ENCODE results near the gene NSUN7. TPM values are rescaled to one million over a fixed set of nuclear protein-coding genes. Genes with fewer than 3 reads are reported as not detected.

NSUN7 gene
- total RNA-seq, 6 experiments from 2014 or later = 0.18 to 0.61 (median 0.36) TPM

- WGBS (ENCODE audit: insufficient coverage, low coverage, low lambda C conversion rate, missing lambda C conversion rate) = 91% methylated on average over 8 of the region's 18 CpGs
- Histone ChIP-seq H3K27ac (no peak overlapping the region), H3K27me3 (no peaks in the 10 kb centered on the region), H3K4me1 (no peaks in the 10 kb centered on the region), H3K9me3 (no peaks in the 10 kb centered on the region), H3K4me3 (no peak overlapping the region), H3K36me3 (peaks cover 0 to 3% (median 0%) of the 10 kb centered on the region in 4 donors)
- TF ChIP-seq POLR2A (IDR thresholded peaks at IDR 0.05) (no peak), CTCF (IDR thresholded peaks at IDR 0.05) (no peak)
- DNase-seq = no peak
- no peak for ATAC-seq
- intact Hi-C loops (cut with DNase I) = no loop called here
These were observed 81.6 kb downstream of the NSUN7 start for GRCh38 chr4:40831146-40831907.

- Histone ChIP-seq H3K36me3 (peaks cover 0 to 3% (median 0%) of the 10 kb centered on the region in 4 donors), H3K4me1 (no peaks in the 10 kb centered on the region), H3K27me3 (no peaks in the 10 kb centered on the region), H3K9me3 (no peaks in the 10 kb centered on the region), H3K4me3 (no peak overlapping the region), H3K27ac (no peak overlapping the region)
- intact Hi-C loops (cut with DNase I) = no loop called here
- WGBS (ENCODE audit: insufficient coverage, low coverage, low lambda C conversion rate, missing lambda C conversion rate) = 55% methylated on average over 4 of the region's 11 CpGs
- ATAC-seq = no peak
- no peak for DNase-seq
- no peak for TF ChIP-seq CTCF (IDR thresholded peaks at IDR 0.05)
- no peak for TF ChIP-seq POLR2A (IDR thresholded peaks at IDR 0.05)
These were observed 82.4 kb downstream of the NSUN7 start for GRCh38 chr4:40832175-40832574.

DNA sequence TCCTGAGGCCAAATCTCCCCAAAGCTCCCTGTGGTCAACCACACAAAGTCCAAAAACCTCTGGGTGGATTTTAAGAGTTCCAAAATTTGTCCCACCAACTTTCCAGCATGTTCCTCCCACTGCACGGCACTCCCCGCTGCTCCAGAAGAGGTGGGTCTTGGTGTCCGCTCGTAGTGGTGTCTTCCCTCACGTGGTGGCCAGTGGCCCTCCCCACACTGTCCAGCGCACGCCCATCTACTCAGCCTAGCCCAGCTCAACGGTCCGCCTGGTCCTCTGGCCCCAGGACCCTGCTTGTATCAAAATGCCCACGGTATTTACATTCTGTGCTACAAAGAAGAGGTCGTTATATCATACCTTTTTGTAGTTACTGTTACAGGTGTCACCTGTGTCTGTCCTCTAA is 83.5 kb downstream of the NSUN7 start:
- DNase-seq = no peak
- TF ChIP-seq CTCF (IDR thresholded peaks at IDR 0.05) (no peak), POLR2A (IDR thresholded peaks at IDR 0.05) (no peak)
- intact Hi-C loops (cut with DNase I) = no loop called here
- Histone ChIP-seq H3K9me3 (no peaks in the 10 kb centered on the region), H3K4me1 (no peaks in the 10 kb centered on the region), H3K36me3 (peaks cover 0 to 3% (median 0%) of the 10 kb centered on the region in 4 donors), H3K27me3 (no peaks in the 10 kb centered on the region), H3K27ac (no peak overlapping the region), H3K4me3 (no peak overlapping the region)
- 96% methylated on average over 9 of the region's 11 CpGs for WGBS (ENCODE audit: insufficient coverage, low coverage, low lambda C conversion rate, missing lambda C conversion rate)
- ATAC-seq = no peak

- Histone ChIP-seq H3K27ac (no peak overlapping the region), H3K4me1 (no peaks in the 10 kb centered on the region), H3K27me3 (no peaks in the 10 kb centered on the region), H3K4me3 (no peak overlapping the region), H3K9me3 (no peaks in the 10 kb centered on the region), H3K36me3 (no peaks in the 10 kb centered on the region)
- 78% methylated on average over 3 of the region's 16 CpGs for WGBS (ENCODE audit: insufficient coverage, low coverage, low lambda C conversion rate, missing lambda C conversion rate)
- no peak for DNase-seq
- intact Hi-C loops (cut with DNase I) = no loop called here
- no peak for ATAC-seq
- no peak for TF ChIP-seq POLR2A (IDR thresholded peaks at IDR 0.05)
- TF ChIP-seq CTCF (IDR thresholded peaks at IDR 0.05) = no peak
These were observed 87.5 kb downstream of the NSUN7 start for GRCh38 chr4:40837094-40837870.
